HepG2 (cell line): ENCODE measurements around the gene TOMM40L. TPM values are rescaled to one million over a fixed set of nuclear protein-coding genes. Genes with fewer than 3 reads are reported as not detected.

ENCODE experiments used
- BORCS8-MEF2B ChIP-seq: sonication (generic); formaldehyde crosslinking; IDR thresholded peaks from 2 replicates; pipeline ENCODE4 v1.8.0; 2022; ENCODE audit warnings: mild to moderate bottlenecking, missing genetic modification reagents
- MXD1 ChIP-seq: sonication (generic); formaldehyde crosslinking; IDR thresholded peaks from 2 replicates; pipeline ENCODE4 v1.4.0; 2020; ENCODE audit warnings: mild to moderate bottlenecking, missing genetic modification reagents
- MYNN ChIP-seq: sonication (generic); formaldehyde crosslinking; IDR thresholded peaks from 2 replicates; pipeline ENCODE4 v1.4.0; 2020; ENCODE audit warnings: mild to moderate bottlenecking, low read depth, missing genetic modification reagents
- TARDBP ChIP-seq: sonication (generic); formaldehyde crosslinking; IDR thresholded peaks from 2 replicates; pipeline ENCODE4 v1.8.0; 2022; ENCODE audit warnings: mild to moderate bottlenecking, missing genetic modification reagents
- TEF ChIP-seq: sonication (generic); formaldehyde crosslinking; IDR thresholded peaks from 2 replicates; pipeline ENCODE4 v1.5.0; 2020; ENCODE audit warnings: missing genetic modification reagents
- ZBTB25 ChIP-seq: IDR thresholded peaks from 2 replicates; pipeline ENCODE4 v1.6.1; 2018; ENCODE audit warnings: missing genetic modification reagents
- ZBTB34 ChIP-seq: sonication (generic); formaldehyde crosslinking; IDR thresholded peaks from 2 replicates; pipeline ENCODE4 v1.8.0; 2022; ENCODE audit warnings: mild to moderate bottlenecking, missing genetic modification reagents
- ZNF407 ChIP-seq: sonication (generic); formaldehyde crosslinking; IDR thresholded peaks from one replicate; pipeline ENCODE4 v1.5.1; 2020; ENCODE audit warnings: mild to moderate bottlenecking, missing genetic modification reagents; ENCODE audit errors: not compliant biosample characterization
- ZNF547 ChIP-seq: sonication (generic); formaldehyde crosslinking; IDR thresholded peaks from 2 replicates; pipeline ENCODE4 v1.5.1; 2020; ENCODE audit warnings: mild to moderate bottlenecking, missing genetic modification reagents
- polyA plus RNA-seq, 8 experiments: library from polyadenylated mRNA; depleted of rRNA in 3 of 8; stranded (reverse) in 7 of 8; unstranded in 1 of 8; fragments of >200 nt; fragmentation: Illumina TruSeq in 4 of 8; extraction: Trizol in 4 of 8; gene quantifications; 2 replicates each; pipeline versions ENCODE4 v1.2.1 to v1.2.3, GENCODE V29; 2011 to 2016; ENCODE audit warnings: low read depth in 4 of 8, missing spikeins in 1 of 8, mixed read lengths in 1 of 8; ENCODE audit not compliant: insufficient read depth in 1 of 8
- total RNA-seq, 5 experiments: library from RNA; depleted of rRNA; stranded (reverse); fragments of >200 nt; fragmentation: Illumina TruSeq; extraction: Trizol; gene quantifications; 2 replicates each; pipeline ENCODE4 v1.2.3, GENCODE V29; 2016; ENCODE audit warnings: low read depth in 1 of 5
- TF ChIP-seq, protein P1 (sequence below): sonication (generic); formaldehyde crosslinking; conservative IDR thresholded peaks from 2 replicates; pipeline ENCODE4 v1.8.0; 2022; ENCODE audit warnings: mild to moderate bottlenecking, moderate library complexity, missing genetic modification reagents
- TF ChIP-seq, protein P2 (sequence below): sonication (generic); formaldehyde crosslinking; IDR thresholded peaks from 2 replicates; pipeline ENCODE4 v1.8.0; 2022; ENCODE audit warnings: mild to moderate bottlenecking, missing genetic modification reagents, borderline replicate concordance

Gene TOMM40L
- total and polyA plus RNA-seq, 2 of the 13 experiments (the other 11 are each of a cell fraction or from before 2014, with no cell fraction given): 14.1 to 26.2 TPM

GRCh38 chr1:161222175-161223019 is 3.5 kb upstream of the TOMM40L start (continued):
- TF ChIP-seq, protein P1, sequence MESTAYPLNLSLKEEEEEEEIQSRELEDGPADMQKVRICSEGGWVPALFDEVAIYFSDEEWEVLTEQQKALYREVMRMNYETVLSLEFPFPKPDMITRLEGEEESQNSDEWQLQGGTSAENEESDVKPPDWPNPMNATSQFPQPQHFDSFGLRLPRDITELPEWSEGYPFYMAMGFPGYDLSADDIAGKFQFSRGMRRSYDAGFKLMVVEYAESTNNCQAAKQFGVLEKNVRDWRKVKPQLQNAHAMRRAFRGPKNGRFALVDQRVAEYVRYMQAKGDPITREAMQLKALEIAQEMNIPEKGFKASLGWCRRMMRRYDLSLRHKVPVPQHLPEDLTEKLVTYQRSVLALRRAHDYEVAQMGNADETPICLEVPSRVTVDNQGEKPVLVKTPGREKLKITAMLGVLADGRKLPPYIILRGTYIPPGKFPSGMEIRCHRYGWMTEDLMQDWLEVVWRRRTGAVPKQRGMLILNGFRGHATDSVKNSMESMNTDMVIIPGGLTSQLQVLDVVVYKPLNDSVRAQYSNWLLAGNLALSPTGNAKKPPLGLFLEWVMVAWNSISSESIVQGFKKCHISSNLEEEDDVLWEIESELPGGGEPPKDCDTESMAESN (CRISPR knock-in tag): no peak
- TF ChIP-seq MXD1 (CRISPR knock-in tag): 0 out of 2 replicates have a peak, but pooled peaks have one; percentile 39
- TF ChIP-seq ZNF407 (CRISPR knock-in tag): no peak
- TF ChIP-seq TEF (CRISPR knock-in tag): no peak
- TF ChIP-seq ZBTB34 (CRISPR knock-in tag): no peak
- TF ChIP-seq BORCS8-MEF2B (CRISPR knock-in tag): no peak
- TF ChIP-seq, protein P2, sequence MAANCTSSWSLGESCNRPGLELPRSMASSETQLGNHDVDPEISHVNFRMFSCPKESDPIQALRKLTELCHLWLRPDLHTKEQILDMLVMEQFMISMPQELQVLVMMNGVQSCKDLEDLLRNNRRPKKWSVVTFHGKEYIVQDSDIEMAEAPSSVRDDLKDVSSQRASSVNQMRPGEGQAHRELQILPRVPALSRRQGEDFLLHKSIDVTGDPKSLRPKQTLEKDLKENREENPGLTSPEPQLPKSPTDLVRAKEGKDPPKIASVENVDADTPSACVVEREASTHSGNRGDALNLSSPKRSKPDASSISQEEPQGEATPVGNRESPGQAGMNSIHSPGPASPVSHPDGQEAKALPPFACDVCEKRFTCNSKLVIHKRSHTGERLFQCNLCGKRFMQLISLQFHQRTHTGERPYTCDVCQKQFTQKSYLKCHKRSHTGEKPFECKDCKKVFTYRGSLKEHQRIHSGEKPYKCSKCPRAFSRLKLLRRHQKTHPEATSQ (CRISPR knock-in tag): no peak
- peak; percentile 73; the same call in 1 of the 2 replicates for TF ChIP-seq TARDBP (CRISPR knock-in tag)
- TF ChIP-seq ZBTB25: no peak; the same call in 1 of the 2 replicates
- TF ChIP-seq ZNF547 (CRISPR knock-in tag): no peak
- no peak for TF ChIP-seq MYNN (CRISPR knock-in tag)
